WTC11 (cell line): ENCODE data around the gene STIM2. TPM values are rescaled to one million over a fixed set of nuclear protein-coding genes. Genes with fewer than 3 reads are reported as not detected.
A peak's percentile ranks its signal among the peaks of the same experiment; 100 is the strongest.

ENCODE experiments used
- ATAC-seq: fragments of 200-7000 bp; cut with Tn5 transposase; 2 replicates; pipeline ENCODE4 v1.10.0; 2021; ENCODE audit warnings: mild to moderate bottlenecking, moderate library complexity
- CTCF ChIA-PET: fragments of 300-600 bp; sonication (Branson Sonifier 250); formaldehyde crosslinking; loops from one replicate; lab custom pipeline; 2021; ENCODE audit warnings: antibody characterized with exemption; lab: Charles Lee
- POLR2A ChIA-PET: fragments of 350-600 bp; sonication (Branson Sonifier 250); formaldehyde crosslinking; loops from one replicate; lab custom pipeline; 2021; ENCODE audit warnings: antibody characterized with exemption; lab: Charles Lee
- DNase-seq: peaks from one replicate; pipeline ENCODE4 v3.0.0; 2021; ENCODE audit warnings: low spot score
- H3K27ac Mint-ChIP-seq: 2 replicates; pipeline ENCODE4 v1.8.0; 2021; ENCODE audit warnings: mixed read lengths
- H3K27me3 Mint-ChIP-seq: 2 replicates; pipeline ENCODE4 v1.8.0; 2021; ENCODE audit warnings: low read depth, mild to moderate bottlenecking, moderate library complexity, mixed read lengths
- H3K36me3 Mint-ChIP-seq: 2 replicates; pipeline ENCODE4 v1.8.0; 2021; ENCODE audit warnings: mixed read lengths
- H3K4me1 Mint-ChIP-seq: 2 replicates; pipeline ENCODE4 v1.8.0; 2022; ENCODE audit warnings: mixed read lengths
- H3K4me3 Mint-ChIP-seq: 2 replicates; pipeline ENCODE4 v1.8.0; 2021; ENCODE audit warnings: mild to moderate bottlenecking, moderate library complexity, mixed read lengths
- H3K9me3 Mint-ChIP-seq: 2 replicates; pipeline ENCODE4 v1.8.0; 2021; ENCODE audit warnings: mixed read lengths
- AR ChIP-seq: fragments of 250-450 bp; sonication (Bioruptor Pico); IDR thresholded peaks from 2 replicates; pipeline ENCODE4 v1.9.0; 2021; ENCODE audit warnings: mild to moderate bottlenecking
- CREM ChIP-seq: sonication (generic); formaldehyde crosslinking; IDR thresholded peaks from 2 replicates; pipeline ENCODE4 v1.8.1; 2022; ENCODE audit warnings: mild to moderate bottlenecking, missing genetic modification reagents, moderate library complexity
- EMX1 ChIP-seq: fragments of 250-450 bp; sonication (Bioruptor Pico); IDR thresholded peaks from 2 replicates; pipeline ENCODE4 v1.8.0; 2021; ENCODE audit warnings: mild to moderate bottlenecking
- FOXP1 ChIP-seq: sonication (generic); formaldehyde crosslinking; IDR thresholded peaks from 2 replicates; pipeline ENCODE4 v1.8.0; 2022; ENCODE audit warnings: missing genetic modification reagents, mild to moderate bottlenecking, moderate library complexity, borderline replicate concordance
- GABPB1 ChIP-seq: sonication (generic); formaldehyde crosslinking; IDR thresholded peaks from 2 replicates; pipeline ENCODE4 v1.8.1; 2023; ENCODE audit warnings: mild to moderate bottlenecking, missing genetic modification reagents
- HMGA2 ChIP-seq: fragments of 250-450 bp; sonication (Bioruptor Pico); IDR thresholded peaks from 2 replicates; pipeline ENCODE4 v1.4.0; 2021; ENCODE audit warnings: mild to moderate bottlenecking, moderate library complexity
- JAZF1 ChIP-seq: fragments of 250-450 bp; sonication (Bioruptor Pico); IDR thresholded peaks from 2 replicates; pipeline ENCODE4 v1.9.0; 2021; ENCODE audit warnings: moderate library complexity, mild to moderate bottlenecking, inconsistent platforms
- JUN ChIP-seq: sonication (generic); formaldehyde crosslinking; IDR thresholded peaks from 2 replicates; pipeline ENCODE4 v1.8.0; 2023; ENCODE audit warnings: mild to moderate bottlenecking, missing genetic modification reagents
- KAT7 ChIP-seq: sonication (generic); formaldehyde crosslinking; IDR thresholded peaks from 2 replicates; pipeline ENCODE4 v1.8.1; 2023; ENCODE audit warnings: missing genetic modification reagents, mild to moderate bottlenecking, borderline replicate concordance
- MLX ChIP-seq: sonication (generic); formaldehyde crosslinking; IDR thresholded peaks from 2 replicates; pipeline ENCODE4 v1.8.1; 2023; ENCODE audit warnings: mild to moderate bottlenecking, missing genetic modification reagents, moderate library complexity
- NFE2L1 ChIP-seq: sonication (generic); formaldehyde crosslinking; IDR thresholded peaks from 2 replicates; pipeline ENCODE4 v1.8.1; 2023; ENCODE audit warnings: missing genetic modification reagents
- NR3C1 ChIP-seq: sonication (generic); formaldehyde crosslinking; conservative IDR thresholded peaks from 2 replicates; pipeline ENCODE4 v1.8.1; 2023; ENCODE audit warnings: low read depth, mild to moderate bottlenecking, missing genetic modification reagents
- OVOL2 ChIP-seq: fragments of 250-450 bp; sonication (Bioruptor Pico); IDR thresholded peaks from 2 replicates; pipeline ENCODE4 v1.9.0; 2021; ENCODE audit warnings: mild to moderate bottlenecking, borderline replicate concordance
- RELA ChIP-seq: sonication (generic); formaldehyde crosslinking; IDR thresholded peaks from 2 replicates; pipeline ENCODE4 v1.8.1; 2022; ENCODE audit warnings: missing genetic modification reagents, mild to moderate bottlenecking, borderline replicate concordance
- RORB ChIP-seq: fragments of 250-450 bp; sonication (Bioruptor Pico); IDR thresholded peaks from 2 replicates; pipeline ENCODE4 v1.9.0; 2021; ENCODE audit warnings: mild to moderate bottlenecking
- SMAD3 ChIP-seq: sonication (generic); formaldehyde crosslinking; IDR thresholded peaks from 2 replicates; pipeline ENCODE4 v1.8.0; 2022; ENCODE audit warnings: missing genetic modification reagents, mild to moderate bottlenecking, borderline replicate concordance
- STAT6 ChIP-seq: sonication (generic); formaldehyde crosslinking; conservative IDR thresholded peaks from 2 replicates; pipeline ENCODE4 v1.8.1; 2023; ENCODE audit warnings: mild to moderate bottlenecking, low read depth, missing genetic modification reagents, moderate library complexity
- TCF7 ChIP-seq: sonication (generic); formaldehyde crosslinking; IDR thresholded peaks from 2 replicates; pipeline ENCODE4 v1.8.0; 2022; ENCODE audit warnings: mild to moderate bottlenecking, low read depth, missing genetic modification reagents, moderate library complexity
- TEAD4 ChIP-seq: sonication (generic); formaldehyde crosslinking; IDR thresholded peaks from 2 replicates; pipeline ENCODE4 v1.8.0; 2022; ENCODE audit warnings: mild to moderate bottlenecking, missing genetic modification reagents
- TP53 ChIP-seq: sonication (generic); formaldehyde crosslinking; IDR thresholded peaks from 2 replicates; pipeline ENCODE4 v1.8.1; 2023; ENCODE audit warnings: mild to moderate bottlenecking, missing genetic modification reagents
- ZNF138 ChIP-seq: sonication (generic); formaldehyde crosslinking; conservative IDR thresholded peaks from 2 replicates; pipeline ENCODE4 v1.8.1; 2022; ENCODE audit warnings: mild to moderate bottlenecking, moderate library complexity, missing genetic modification reagents
- ZNF232 ChIP-seq: sonication (generic); formaldehyde crosslinking; IDR thresholded peaks from 2 replicates; pipeline ENCODE4 v1.8.0; 2022; ENCODE audit warnings: mild to moderate bottlenecking, missing genetic modification reagents
- ZNF263 ChIP-seq: sonication (generic); formaldehyde crosslinking; IDR thresholded peaks from 2 replicates; pipeline ENCODE4 v1.8.1; 2022; ENCODE audit warnings: low read depth, mild to moderate bottlenecking, moderate library complexity, missing genetic modification reagents
- ZNF396 ChIP-seq: fragments of 250-450 bp; sonication (Bioruptor Pico); IDR thresholded peaks from 2 replicates; pipeline ENCODE4 v1.8.0; 2021; ENCODE audit warnings: mild to moderate bottlenecking, moderate library complexity, borderline replicate concordance
- total RNA-seq: library from RNA; stranded (reverse); gene quantifications from 3 replicates; pipeline ENCODE4 v1.2.3, GENCODE V29; 2021
- TF ChIP-seq, protein P1 (sequence below): sonication (generic); formaldehyde crosslinking; conservative IDR thresholded peaks from 2 replicates; pipeline ENCODE4 v1.8.1; 2022; ENCODE audit warnings: mild to moderate bottlenecking, missing genetic modification reagents
- TF ChIP-seq, protein P2 (sequence below): fragments of 250-450 bp; sonication (Bioruptor Pico); IDR thresholded peaks from 2 replicates; pipeline ENCODE4 v2.1.2; 2022; ENCODE audit warnings: mild to moderate bottlenecking, moderate library complexity
- TF ChIP-seq, protein P3 (sequence below): sonication (generic); formaldehyde crosslinking; IDR thresholded peaks from 2 replicates; pipeline ENCODE4 v1.8.0; 2022; ENCODE audit warnings: mild to moderate bottlenecking, missing genetic modification reagents

The STIM2 gene
- total RNA-seq, 1 experiment from 2014 or later, result 22.4 TPM

GRCh38 chr4:26862381-26862915 lies 1.8 kb downstream of the STIM2 start:
- DNase-seq, result no peak
- Mint-ChIP-seq H3K27me3 (peaks cover 7% of the 10 kb centered on the region; the same call in 1 of the 2 replicates), H3K27ac (no peak overlapping the region), H3K4me1 (peaks cover 67% of the 10 kb centered on the region), H3K36me3 (no peaks in the 10 kb centered on the region), H3K4me3 (peak overlapping the region; percentile 94), H3K9me3 (no peaks in the 10 kb centered on the region)
- POLR2A ChIA-PET, result interaction anchor here (1.0 kb wide), 1 partner anchor 11 kb away, joined by 7 read pairs; no protein-coding TSS in a partner anchor
- TF ChIP-seq ZNF396 (no peak), NFE2L1 (CRISPR knock-in tag) (no peak), TEAD4 (CRISPR knock-in tag) (no peak), OVOL2 (CRISPR knock-in tag) (no peak), JAZF1 (CRISPR knock-in tag) (no peak), STAT6 (CRISPR knock-in tag) (no peak), ZNF263 (CRISPR knock-in tag) (no peak), SMAD3 (CRISPR knock-in tag) (no peak), RELA (no peak), HMGA2 (CRISPR knock-in tag) (no peak), JUN (no peak), AR (CRISPR knock-in tag) (no peak), FOXP1 (CRISPR knock-in tag) (no peak), ZNF232 (CRISPR knock-in tag) (no peak), NR3C1 (CRISPR knock-in tag) (no peak)
- TF ChIP-seq, protein P1, sequence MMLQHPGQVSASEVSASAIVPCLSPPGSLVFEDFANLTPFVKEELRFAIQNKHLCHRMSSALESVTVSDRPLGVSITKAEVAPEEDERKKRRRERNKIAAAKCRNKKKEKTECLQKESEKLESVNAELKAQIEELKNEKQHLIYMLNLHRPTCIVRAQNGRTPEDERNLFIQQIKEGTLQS (CRISPR knock-in tag), result no peak
- TF ChIP-seq, protein P2, sequence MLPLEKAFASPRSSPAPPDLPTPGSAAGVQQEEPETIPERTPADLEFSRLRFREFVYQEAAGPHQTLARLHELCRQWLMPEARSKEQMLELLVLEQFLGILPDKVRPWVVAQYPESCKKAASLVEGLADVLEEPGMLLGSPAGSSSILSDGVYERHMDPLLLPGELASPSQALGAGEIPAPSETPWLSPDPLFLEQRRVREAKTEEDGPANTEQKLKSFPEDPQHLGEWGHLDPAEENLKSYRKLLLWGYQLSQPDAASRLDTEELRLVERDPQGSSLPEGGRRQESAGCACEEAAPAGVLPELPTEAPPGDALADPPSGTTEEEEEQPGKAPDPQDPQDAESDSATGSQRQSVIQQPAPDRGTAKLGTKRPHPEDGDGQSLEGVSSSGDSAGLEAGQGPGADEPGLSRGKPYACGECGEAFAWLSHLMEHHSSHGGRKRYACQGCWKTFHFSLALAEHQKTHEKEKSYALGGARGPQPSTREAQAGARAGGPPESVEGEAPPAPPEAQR (CRISPR knock-in tag), result no peak
- CTCF ChIA-PET, result no interaction called here
- no peak for ATAC-seq

DNA sequence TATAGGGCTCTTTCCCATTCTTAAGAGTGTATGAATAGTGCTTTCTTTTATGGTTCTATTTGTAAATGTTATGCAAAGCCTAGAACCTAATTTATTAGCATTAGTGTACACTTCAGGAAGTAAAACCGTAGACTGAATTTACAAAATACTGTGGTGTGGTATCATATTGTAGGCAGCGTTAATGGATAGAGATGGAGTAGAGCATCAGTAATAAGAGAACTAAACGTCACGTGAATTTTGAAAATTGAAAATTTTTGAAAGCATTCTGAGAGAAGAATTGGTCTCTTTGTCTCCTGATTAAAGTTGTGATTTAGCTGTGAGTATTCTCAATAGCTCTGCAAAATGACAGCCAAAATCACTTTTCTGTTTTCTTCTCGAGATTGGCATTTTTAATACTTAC lies 2.9 kb downstream of the STIM2 start:
- Mint-ChIP-seq H3K9me3 (no peaks in the 10 kb centered on the region), H3K27me3 (peaks cover 7% of the 10 kb centered on the region; the same call in 1 of the 2 replicates), H3K4me1 (peaks cover 68% of the 10 kb centered on the region), H3K27ac (no peak overlapping the region), H3K4me3 (no peak overlapping the region), H3K36me3 (no peaks in the 10 kb centered on the region)
- ATAC-seq (no peak), DNase-seq (no peak)
- ChIA-PET POLR2A (no interaction called here), CTCF (no interaction called here)
- TF ChIP-seq TP53, result no peak
- no peak for TF ChIP-seq MLX (CRISPR knock-in tag)
- no peak for TF ChIP-seq EMX1 (CRISPR knock-in tag)
- no peak for TF ChIP-seq TCF7 (CRISPR knock-in tag)
- no peak for TF ChIP-seq KAT7 (CRISPR knock-in tag)
- no peak for TF ChIP-seq ZNF396
- no peak for TF ChIP-seq RORB
- no peak for TF ChIP-seq ZNF138 (CRISPR knock-in tag)
- no peak for TF ChIP-seq GABPB1 (CRISPR knock-in tag)
- TF ChIP-seq JUN, result no peak
- TF ChIP-seq, protein P3, sequence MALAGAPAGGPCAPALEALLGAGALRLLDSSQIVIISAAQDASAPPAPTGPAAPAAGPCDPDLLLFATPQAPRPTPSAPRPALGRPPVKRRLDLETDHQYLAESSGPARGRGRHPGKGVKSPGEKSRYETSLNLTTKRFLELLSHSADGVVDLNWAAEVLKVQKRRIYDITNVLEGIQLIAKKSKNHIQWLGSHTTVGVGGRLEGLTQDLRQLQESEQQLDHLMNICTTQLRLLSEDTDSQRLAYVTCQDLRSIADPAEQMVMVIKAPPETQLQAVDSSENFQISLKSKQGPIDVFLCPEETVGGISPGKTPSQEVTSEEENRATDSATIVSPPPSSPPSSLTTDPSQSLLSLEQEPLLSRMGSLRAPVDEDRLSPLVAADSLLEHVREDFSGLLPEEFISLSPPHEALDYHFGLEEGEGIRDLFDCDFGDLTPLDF (CRISPR knock-in tag), result no peak
- no peak for TF ChIP-seq CREM (CRISPR knock-in tag)
- TF ChIP-seq, protein P1 (CRISPR knock-in tag), result no peak
